ENCODE measurements around the gene NRARP.

Gene NRARP

GRCh38 chr9:137310189-137311052, 8.3 kb upstream of the NRARP start:
- no peak for DNase-seq (ENCODE audit: low read depth)

- DNase-seq (ENCODE audit: low read depth): no peak
Observed at GRCh38 chr9:137309368-137310188, 7.5 kb upstream of the NRARP start.

- no peak for DNase-seq (ENCODE audit: low read depth)
Observed at GRCh38 chr9:137308057-137308619, 6.1 kb upstream of the NRARP start.

GRCh38 chr9:137307255-137308056, 5.4 kb upstream of the NRARP start:
- no peak for DNase-seq (ENCODE audit: low read depth)

DNA sequence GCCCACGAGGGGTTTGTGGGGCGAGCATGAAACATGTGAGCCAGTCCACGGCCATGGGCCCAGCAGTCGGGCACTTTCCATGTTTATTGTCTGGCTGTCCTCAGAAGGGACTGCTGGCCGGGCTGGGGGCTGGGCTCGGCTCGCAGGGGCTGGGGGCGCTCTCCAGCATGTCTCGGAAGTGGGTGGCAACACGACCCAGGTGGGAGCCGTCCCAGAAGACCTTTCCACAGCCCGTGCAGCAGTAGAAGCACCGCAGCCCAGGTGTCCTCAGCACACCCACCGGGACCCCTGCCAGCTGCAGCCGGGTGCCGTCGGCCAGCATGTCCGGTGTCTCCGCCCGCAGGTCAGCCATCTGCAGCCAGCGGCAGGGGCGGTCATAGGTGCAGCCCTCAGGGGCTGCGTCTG, 4.8 kb upstream of the NRARP start:
- no peak for DNase-seq (ENCODE audit: low read depth)

GRCh38 chr9:137306066-137306849, 4.2 kb upstream of the NRARP start:
- DNase-seq (ENCODE audit: low read depth): no peak

DNA sequence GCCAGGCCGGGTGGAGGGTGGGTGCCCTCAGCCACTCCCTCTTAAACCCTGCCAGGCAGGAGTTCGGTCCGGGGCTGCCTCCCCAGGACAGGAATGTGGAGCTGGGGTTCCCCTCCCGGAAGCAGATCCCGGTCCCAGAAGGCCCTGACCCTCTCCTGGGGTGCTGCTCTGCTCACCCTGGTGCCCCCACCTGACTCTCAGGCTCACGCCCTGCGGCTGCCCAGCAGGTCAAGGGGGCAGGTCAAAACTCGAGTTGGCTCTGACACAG, 3.7 kb upstream of the NRARP start:
- no peak for DNase-seq (ENCODE audit: low read depth)

- DNase-seq (ENCODE audit: low read depth): no peak
Observed at GRCh38 chr9:137305060-137305797, 3.2 kb upstream of the NRARP start.

DNA sequence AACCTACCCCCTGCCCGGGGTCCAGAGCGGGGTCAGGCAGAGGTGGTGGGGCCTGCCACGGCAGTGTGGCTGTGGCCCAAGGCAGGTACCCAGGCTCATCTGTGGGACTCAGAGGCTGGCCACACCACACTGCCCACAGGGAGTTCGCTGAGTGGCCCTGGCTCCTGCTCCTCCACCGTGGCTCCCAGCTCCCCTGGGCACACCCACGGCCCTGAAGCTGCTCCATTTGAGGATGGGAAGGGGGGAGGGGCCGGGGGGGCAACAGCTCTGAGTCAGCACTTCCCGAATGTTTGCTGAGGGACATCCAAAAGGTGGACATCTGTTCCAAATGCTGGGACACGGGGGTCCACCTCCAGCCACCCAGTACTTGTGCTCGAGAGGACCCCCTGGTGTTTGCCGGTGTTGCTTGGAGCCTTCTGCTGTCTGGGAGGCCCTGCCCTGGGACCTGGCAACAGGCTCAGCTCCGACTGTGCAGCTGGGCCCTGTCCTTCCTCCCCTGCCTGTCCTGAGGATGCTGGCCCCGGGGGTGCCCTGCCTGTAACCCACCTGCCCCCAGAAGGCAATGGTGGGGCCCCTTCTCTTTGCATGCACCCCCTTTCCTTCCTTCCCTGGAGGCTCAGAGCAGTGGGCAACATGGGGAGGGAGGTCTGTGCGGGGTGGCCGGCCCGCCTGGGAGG, 2.5 kb upstream of the NRARP start:
- no peak for DNase-seq (ENCODE audit: low read depth)

- no peak for DNase-seq (ENCODE audit: low read depth)
Observed at GRCh38 chr9:137303893-137304382, 1.9 kb upstream of the NRARP start.

GRCh38 chr9:137303151-137303892, 1.3 kb upstream of the NRARP start:
- DNase-seq (ENCODE audit: low read depth): no peak

- DNase-seq (ENCODE audit: low read depth): no peak
Observed at GRCh38 chr9:137302449-137303150, 529 bp upstream of the NRARP start.

- DNase-seq (ENCODE audit: low read depth): no peak
Observed at GRCh38 chr9:137301081-137301947, 757 bp downstream of the NRARP start.

- no peak for DNase-seq (ENCODE audit: low read depth)
Observed at GRCh38 chr9:137300567-137301080, 1.4 kb downstream of the NRARP start.

- DNase-seq (ENCODE audit: low read depth): no peak
Observed at GRCh38 chr9:137299938-137300337, 2.1 kb downstream of the NRARP start.

GRCh38 chr9:137299203-137299565, 2.9 kb downstream of the NRARP start:
- no peak for DNase-seq (ENCODE audit: low read depth)

GRCh38 chr9:137298401-137299202, 3.5 kb downstream of the NRARP start:
- no peak for DNase-seq (ENCODE audit: low read depth)
